HK-2 (cell line): ENCODE measurements around the gene ANAPC7.
"Not testable (repeated sequence)": the region's sequence is repeated elsewhere in the genome, so short reads cannot be mapped to it uniquely, and the experiment has no call there.

Experiments used
- DNase-seq: peaks from one replicate; pipeline ENCODE4 v3.0.0-alpha.2; 2018; ENCODE audit not compliant: unreplicated experiment

The ANAPC7 gene

DNA sequence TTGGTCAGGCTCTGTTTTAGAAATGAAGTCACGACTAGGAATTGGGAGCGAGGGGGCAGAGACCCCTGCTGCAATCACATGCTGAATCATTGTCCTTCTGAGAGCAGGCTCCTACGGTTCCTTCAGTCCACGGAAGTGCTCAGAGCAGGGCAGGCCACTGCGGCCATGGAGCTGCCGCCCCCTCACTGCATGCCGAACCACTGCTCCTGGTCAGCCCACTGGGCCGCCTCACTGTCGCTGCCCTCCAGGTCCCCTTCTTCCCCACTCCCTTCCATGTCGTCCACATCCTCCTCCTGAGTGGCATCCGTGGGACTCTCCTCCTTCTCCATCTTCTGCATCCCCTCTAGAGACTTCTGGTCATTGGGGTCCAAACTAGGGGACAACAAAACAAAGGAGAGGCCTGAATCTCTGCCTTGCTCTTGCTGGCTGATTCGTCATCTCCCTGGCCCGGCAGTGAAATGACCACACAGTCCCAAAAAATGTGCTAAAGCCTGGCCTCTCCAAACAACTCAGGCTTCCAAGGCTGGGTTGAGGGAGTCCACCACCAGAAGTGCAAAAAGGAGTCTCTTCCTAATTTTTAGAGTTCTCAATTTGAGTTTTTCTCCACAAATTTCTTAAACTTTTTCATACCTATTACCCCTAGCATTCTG is 29.4 kb downstream of the ANAPC7 start:
- DNase-seq = no peak

DNA sequence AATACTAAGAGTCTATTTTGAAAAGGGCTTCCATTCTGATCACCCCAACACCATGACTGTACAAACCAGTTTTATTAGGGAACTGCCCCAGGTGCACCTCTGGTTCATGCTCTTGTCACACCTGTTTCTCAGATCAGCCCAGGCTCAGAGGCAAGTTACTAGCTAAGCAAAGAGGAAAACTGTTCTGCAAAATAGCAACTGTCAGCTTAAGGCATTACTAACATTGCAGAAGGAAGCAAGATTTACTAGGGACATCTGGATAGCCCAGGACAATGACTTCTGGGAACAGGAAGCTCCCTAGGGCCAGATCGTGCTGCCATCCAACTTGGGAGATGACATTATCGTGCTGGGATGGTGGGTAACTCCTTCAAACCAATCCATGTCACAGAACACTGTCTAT is 30.1 kb downstream of the ANAPC7 start:
- no peak for DNase-seq

DNA sequence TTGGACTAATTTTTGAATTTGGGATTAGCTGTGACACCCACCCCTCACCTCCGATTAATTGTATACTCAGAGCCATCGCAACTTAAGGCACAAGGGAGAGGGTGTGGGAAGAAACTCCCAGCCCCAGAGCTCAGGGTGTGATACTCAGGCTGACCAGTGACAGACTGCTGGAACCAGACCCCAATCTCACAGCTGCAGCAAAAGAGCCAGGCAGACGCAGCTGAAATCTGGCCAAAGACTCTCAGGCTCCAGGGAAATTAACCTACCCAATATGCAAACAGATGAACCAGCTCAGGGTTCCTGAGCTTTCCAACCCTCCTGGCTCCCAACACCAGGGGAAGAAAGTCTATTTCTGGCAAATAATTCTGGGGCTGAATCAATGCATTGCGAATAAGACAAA is 30.5 kb downstream of the ANAPC7 start:
- DNase-seq = no peak

DNA sequence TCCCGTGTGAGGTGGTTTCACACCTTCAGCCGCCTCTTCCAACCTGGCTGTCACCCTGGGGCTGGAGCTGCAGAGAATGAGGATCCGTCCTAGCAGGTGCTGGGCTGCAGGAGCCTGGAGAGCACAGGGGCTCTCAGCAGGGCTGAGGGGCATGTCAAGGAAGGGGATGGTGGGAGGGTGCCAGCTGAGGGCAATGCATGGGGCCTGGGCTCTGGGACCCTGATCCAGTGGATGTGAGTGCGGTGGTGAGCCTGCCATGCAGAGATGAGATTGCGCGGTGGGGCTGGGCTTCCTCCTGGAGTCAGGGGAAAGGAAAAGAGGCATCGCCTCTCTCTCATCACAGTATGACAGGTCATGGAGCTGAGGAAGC is 31.5 kb downstream of the ANAPC7 start:
- no peak for DNase-seq

DNA sequence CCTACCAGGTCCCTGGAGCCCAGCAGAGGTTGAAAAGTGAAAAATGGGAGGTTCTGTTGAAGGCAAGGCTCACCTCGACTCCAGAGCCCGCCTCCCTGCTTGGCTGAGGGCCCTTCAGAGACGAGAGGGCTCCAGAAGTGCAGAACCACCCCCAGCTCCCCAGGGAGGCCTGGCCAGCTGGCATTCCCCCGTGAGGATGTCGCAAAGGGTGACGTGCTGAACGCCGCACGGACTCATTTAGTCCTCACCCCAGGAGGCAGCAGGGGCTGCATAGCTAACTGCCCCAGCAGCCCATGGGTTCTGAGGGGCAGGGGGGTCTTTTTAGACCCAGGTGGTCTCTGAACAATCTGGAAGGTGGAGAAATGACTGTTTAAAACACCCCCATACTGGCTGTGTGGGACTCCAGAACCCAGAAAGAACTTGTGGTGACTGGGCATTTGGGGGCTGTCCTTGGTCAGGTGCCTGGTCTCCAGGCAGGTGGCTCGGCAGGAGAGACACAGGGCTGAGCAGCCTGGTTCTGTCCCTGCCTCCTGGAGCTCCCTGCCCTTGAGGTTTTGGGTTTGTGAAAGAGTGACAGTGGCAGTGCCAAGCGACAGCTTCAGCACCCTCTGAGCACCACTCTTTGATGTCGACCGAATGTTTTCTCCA is 32.0 kb downstream of the ANAPC7 start:
- no peak for DNase-seq

DNA sequence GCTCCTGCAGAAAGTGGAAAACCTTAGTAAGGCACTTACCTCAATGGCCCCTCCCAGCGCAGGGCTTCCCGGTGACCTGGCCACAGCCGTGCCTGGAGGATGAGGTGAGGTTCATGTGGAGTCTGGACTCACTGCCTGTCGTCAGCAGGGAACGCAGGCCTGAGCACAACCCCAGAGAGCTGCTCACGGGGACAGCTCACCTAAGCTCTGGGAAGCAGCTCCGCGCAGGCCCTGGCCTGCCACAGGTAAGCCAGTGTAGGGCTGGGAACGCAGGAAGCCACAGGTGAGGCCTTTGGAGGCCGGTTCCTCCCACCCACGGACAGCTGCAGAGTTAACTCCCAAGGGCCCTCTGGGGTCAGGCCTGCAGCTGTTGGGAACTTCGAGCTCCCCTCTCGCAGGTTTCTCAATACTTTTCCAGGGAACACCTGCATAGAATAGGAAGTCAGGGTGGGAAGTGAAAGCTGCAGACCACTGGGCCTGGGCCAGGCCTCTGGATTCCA is 32.7 kb downstream of the ANAPC7 start:
- DNase-seq = no peak

DNA sequence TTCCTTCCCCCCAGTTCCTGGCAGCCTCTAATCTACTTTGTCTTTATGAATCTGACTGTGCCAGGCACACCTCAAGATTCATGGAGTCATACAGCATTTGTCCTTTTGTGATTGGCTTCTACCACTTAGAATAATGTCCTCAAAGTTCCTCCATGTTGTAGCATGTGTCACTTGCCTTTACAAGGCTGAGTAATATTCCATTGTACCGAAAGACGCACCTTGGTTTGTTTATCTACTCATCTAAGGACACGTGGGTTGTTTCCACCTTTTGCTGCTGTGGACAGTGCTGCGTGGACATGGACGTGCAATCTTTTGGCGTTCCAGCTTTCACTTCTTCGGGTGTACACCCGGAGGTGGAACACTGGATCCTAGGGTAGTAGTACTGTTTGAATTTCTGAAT is 33.5 kb downstream of the ANAPC7 start:
- no peak for DNase-seq

DNA sequence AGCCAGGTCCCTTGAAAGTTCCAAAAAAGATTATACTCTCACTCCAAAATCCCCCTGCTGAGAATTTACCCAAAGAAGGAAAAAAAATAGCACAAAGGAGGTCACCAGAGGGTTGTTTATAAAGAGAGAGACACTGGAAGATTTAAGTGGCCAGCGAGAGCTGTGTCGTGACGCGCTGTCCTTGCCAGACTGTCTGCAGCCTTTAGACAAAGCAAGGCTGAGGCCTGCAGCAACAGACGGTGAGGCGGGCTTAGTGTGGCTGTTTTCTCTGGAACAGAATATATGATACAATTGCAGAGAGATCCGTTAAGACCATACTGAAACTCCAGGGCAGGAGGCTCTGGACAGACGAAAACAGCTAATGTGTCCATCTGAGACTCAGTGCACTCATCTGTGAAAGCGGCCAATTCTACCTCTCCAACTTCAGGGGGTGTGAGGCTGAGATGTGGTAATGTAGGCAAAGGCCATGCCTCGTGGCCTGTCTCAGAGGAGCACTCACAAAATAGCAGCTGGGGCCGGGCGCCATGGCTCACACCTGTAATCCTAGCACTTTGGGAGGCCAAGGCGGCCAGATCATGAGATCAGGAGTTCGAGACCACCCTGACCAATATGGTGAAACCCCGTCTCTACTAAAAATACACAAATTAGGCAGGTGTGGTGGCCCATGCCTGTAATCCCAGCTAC is 36.2 kb downstream of the ANAPC7 start:
- DNase-seq = no peak

DNA sequence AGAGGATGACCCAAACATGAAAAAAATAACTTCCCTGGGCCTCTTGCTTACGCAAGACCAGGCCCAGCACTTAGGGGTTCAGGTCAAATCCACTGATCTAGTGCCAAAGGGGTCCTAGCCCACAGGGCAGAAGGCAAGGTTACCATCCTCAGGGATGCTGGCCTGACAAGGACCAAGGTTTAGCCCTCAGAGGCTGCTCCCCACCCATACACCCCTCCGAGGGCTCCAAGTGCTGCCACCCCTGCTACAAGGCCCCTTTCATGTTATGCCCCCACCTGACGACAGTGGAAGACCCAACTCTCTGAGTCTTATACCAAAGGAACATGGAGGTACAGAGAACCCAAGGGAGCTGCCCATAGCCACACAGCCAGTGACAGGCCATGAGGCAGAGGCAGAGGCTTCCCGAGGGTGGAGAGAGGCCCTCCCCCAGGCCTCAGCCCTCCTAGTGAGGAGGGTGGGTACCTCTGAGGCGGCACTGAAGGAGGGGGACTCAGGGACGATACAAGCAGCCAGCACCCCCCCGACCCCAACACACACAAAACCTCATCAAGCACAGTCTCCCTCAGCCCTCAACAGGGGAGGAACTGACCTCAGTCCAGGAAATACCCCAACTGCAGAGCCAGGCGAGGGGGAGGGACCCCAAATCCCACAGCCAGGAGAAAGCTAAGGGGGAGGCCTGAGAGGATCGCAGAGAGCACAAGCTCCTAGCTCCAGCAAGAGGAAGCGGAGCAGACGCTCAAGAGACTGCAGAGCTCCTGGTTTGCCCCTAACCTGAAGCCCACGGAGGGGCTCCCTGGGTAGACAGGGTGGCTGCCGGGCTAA is 37.0 kb downstream of the ANAPC7 start:
- DNase-seq = no peak

DNA sequence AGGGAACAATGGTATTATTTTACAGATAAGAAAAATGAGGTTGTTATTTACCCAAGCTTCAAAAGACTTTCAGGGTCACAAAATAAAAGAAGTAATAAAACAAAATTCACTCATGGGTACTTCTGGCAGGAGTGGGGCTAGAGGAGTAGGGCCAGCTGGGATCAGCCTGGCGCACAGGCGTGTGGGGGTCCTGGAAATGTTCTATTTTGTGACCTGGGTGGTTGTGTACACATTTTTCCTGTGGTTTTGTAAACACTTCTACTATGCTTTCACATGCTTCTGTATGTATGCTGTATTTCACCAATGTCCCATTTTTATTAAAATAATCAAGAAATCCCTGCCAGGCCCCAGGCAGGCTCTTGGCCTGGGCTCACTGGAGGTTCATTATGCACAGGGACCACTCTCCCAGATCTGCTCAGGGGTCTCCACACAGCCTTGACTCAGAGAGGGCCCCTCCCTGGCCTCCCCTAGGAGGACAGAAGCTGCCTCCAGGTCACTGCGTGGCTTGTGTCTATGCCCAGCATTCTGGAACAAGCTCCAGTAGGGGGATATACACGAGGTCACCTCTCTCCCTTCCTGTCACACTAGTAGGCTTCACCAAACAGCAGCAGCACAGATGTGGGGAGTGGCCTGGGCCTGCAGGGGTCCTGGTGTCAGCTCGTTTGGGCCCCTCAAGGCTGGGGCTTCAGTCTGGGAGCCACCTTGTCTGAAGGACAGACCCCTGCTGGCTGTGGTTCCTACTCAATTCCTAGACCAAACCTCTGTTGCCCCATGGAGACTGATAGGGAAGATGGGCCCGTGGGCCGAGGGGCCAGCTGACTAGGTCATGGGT is 37.8 kb downstream of the ANAPC7 start:
- no peak for DNase-seq

DNA sequence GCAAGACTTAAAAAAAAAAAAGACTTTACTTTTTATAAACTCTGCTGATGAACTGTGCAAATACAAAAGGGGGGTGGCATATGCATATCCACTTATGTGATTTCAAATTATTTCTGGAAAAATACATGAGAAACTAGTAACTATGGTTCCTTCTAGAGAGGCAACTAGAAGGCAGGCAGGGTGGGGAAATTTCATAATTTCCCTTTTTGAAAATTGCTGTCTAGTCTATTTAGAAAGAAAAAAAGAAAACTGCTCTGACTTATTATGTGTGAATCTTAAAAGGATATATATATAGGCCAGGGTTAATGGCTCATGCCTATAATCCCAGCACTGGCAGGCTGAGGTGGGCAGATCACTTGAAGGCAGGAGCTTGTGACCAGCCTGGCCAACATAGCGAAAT is 42.3 kb downstream of the ANAPC7 start:
- no peak for DNase-seq

DNA sequence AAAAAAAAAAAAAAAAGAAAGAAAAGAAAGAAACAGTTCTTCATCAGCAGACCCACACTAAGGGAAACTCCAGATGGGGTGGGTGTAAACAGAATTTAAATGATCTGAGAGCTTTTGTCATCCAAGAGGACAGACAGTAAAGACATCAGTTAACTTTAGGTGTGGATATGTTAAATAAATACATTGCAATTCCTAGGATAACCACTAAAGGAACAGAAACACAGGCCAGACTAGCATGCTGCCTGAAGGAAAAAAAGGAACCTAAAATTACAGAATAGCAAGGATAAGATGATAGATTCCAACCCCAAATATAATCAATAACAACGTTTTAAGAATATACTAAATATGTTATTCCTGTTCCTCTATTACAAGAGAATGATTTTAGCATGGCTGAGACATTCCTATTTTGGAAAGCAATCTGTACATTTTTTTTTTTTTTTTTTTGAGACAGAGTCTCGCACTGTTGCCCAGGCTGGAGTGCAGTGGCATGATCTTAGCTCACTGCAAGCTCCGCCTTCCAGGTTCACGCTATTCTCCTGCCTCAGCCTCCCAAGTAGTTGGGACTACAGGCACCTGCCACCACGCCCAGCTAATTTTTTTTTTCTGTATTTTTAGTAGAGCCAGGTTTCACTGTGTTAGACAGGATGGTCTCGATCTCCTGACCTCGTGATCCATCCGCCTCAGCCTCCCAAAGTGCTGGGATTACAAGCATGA is 45.0 kb downstream of the ANAPC7 start:
- DNase-seq = not testable (repeated sequence)

DNA sequence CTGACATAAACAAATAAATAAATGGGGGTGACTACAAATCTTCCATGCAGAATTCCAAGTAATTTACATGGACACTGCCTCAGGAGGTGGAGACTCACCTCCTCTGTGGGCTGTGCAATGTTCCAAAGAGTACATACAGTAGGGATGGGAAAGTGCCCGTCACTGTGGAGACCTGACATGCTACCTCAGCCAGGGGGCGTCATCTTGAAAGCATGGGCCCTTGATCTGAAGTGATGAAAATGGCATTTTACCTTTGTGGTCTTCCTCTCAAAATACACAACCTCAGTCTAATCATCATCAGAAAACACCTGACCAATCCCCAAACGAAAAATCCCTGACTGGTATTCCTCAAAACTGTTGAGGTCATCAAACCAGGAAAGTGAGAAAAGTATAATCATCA is 48.4 kb downstream of the ANAPC7 start:
- DNase-seq = no peak

DNA sequence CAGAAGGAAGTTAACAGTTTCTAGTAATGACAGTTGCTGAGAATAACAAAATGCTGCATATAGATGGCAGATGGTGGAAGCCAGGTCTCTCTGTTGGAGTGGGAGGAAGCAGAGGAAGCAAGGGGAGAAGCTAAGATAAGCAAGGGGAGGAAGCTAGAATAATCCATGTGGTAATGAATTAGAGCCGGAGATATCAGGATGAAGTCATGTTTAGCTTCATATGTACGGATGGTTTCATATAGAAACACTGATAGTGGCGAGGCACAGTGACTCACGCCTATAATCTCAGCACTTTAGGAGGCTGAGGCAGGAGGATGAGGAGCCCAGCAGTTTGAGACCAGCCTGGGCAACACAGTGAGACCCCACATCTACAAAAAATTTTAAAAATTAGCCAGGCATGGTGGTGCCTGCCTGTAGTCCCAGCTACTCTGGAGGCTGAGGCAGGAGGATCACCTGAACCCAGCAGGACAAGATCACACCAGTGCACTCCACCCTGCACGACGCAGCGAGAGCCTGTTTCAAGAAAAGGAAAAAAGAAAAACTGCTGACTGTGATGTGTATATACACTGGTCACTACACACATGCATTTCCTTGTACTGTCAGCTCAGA is 49.2 kb downstream of the ANAPC7 start:
- no peak for DNase-seq

DNA sequence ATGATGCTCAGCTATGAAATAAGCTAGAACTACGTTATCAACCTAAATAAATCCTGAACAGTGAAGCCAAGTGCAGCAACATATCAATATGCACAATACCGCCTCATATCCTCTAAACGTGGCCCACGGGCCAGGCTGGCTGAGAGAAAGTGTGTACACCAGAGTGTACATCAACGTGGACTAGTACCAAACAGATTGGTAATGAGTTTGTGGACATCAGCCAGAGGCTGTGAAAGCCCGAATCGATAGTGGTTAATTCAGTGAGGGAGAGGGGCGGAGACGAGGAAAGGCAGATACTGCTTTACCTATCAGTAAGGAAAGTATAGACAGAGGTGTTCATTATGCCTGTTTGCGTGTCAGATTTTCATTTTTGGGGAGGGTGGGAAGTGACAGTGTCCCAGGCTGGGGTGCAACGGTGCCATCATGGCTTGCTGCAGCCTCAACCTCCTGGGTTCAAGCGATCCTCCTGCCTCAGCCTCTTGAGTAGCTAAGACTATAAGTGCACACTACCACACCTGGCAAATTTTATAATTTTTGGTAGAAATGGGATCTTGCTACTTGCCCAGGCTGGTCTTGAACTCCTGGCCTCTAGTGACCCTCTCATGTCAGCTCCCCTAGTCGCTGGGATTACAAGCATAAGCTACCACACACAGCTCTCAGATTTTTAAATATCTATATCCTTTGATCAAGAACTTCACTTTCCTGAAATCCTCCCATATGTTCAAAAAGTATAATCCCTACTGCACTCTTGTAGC is 50.1 kb downstream of the ANAPC7 start:
- no peak for DNase-seq

DNA sequence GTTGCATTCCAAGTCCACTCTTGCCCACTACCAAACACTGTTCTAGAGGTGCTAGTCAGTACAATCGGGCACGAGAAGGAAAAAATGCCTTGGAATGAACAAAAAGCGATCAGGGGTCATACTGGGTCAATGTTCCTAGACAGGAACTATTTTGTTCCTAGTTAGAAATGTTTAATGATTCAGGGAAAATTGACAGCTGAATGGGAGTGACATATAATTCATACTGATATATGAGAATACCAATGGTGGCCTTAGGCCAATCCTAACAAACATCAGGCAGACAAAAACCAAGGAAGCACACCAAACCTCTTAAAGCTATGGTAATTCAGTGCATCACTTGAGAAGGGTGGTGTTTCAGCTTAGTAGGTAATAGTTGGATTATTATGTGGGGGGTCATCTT is 51.1 kb downstream of the ANAPC7 start:
- DNase-seq = no peak

DNA sequence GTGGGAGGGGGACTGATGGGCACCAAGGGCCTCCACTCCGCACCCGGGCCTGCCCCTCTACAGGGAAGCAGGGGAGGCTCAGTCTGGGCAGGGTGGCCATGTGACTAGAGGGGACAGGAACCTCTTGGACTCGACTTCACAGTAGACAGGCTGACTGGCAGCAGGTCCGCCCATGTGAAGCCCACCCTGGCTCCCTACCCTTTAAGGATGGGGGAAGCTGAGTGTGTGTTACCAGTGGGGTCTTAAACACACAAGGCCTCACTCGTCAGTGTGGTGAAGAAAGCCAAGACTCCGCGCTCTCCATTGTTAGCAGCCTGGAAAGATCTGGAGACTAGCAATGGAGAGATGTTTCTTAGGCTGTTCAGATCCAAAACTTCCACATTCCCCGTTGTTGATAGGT is 52.4 kb downstream of the ANAPC7 start:
- no peak for DNase-seq

DNA sequence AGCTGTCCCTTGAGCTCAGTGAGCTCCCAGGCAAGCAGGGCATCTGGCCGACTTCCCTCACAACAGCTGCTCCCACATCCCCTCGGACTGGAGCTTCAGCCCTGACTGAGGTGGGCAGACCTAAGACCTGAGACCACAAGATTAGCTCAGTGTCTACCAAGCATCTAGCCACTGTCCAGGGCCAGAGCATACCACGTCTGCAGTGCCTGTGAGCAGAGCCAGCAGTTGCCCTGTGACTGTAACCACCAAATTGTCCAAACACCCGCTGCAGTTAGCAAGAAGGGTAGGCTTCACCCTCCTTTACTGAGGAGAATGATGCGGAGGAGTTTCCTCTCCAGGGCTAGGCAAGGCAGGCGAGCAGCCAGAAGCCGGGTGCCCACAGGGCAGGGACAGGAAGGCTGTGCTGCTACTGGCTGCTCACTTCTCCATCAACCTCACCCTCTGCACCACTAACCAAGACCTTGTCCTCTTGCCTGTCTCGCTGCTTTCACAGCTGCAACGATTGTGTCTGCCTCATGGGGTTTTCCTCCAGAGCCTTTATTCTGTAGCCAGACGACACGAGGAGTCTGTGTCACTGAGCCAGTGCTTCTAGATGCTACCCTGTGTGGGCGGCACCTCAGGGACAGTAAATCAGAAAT is 53.9 kb downstream of the ANAPC7 start:
- no peak for DNase-seq

DNA sequence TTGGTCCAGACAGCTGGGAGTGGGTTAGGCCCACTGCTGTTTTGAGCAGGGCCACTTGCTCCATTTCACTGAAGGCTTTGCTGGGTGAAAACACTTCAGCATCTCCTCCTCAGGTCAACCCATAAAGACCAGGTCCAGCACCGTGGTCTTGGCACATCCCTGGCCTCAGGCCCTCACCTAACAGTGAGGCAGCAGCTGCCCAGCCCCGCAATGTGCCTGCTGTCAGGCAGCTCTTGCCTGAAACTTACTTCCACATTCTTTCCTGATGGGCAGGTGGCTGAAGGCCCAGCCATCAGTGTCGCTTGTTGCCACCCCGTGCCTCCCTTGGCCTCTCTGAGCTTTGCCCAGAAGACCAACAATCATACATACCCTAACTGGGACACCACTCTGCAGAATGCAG is 54.4 kb downstream of the ANAPC7 start:
- no peak for DNase-seq
